Ovary (tissue), 9 donors: ENCODE data around the gene DEF6. TPM values are rescaled to one million over a fixed set of nuclear protein-coding genes. Genes with fewer than 3 reads are reported as not detected.
"Not testable (repeated sequence)": the region's sequence is repeated elsewhere in the genome, so short reads cannot be mapped to it uniquely, and the experiment has no call there.

Experiments used
- DNase-seq, 5 donors: peaks; one replicate each; pipeline ENCODE4 v3.0.0-alpha.2; 2019 to 2020
- H3K27ac ChIP-seq, 2 donors: fragments of 200-600 bp; one replicate each; pipeline versions ENCODE4 v1.5.1 to v1.8.0; 2019 to 2022
- H3K27me3 ChIP-seq: fragments of 200-600 bp; one replicate; pipeline ENCODE4 v1.8.0; 2022
- H3K36me3 ChIP-seq: fragments of 200-600 bp; sonication (generic); one replicate; pipeline ENCODE4 v1.5.1; 2019
- H3K4me1 ChIP-seq: one replicate; pipeline ENCODE4 v1.8.1; 2013; ENCODE audit warnings: mild to moderate bottlenecking, moderate library complexity; ENCODE audit not compliant: insufficient read depth
- H3K4me3 ChIP-seq: fragments of 200-600 bp; sonication (generic); one replicate; pipeline ENCODE4 v1.5.1; 2017
- H3K9me3 ChIP-seq, 2 donors: fragments of 200-600 bp in 1 of 2; sonication (generic) in 1 of 2; one replicate each; pipeline versions ENCODE4 v1.5.1 to v1.8.1; 2013 to 2019; ENCODE audit warnings: mild to moderate bottlenecking in 1 of 2, moderate library complexity in 1 of 2
- EP300 ChIP-seq: sonication (generic); formaldehyde crosslinking; IDR thresholded peaks from one replicate; pipeline ENCODE4 v1.6.1; 2017; ENCODE audit warnings: antibody characterized with exemption
- POLR2A ChIP-seq: fragments of 450-650 bp; IDR thresholded peaks from one replicate; pipeline ENCODE4 v1.6.1; 2017; ENCODE audit warnings: antibody characterized with exemption, mild to moderate bottlenecking, moderate library complexity
- WGBS, 3 donors: extraction: QIAGEN DNeasy Blood & Tissue Kit in 1 of 3; methylation state at CpG; one replicate each; pipeline versions ENCODE4 v1.1.5 to v1.1.7; 2013 to 2017; 5-methylcytosine and 5-hydroxymethylcytosine counted together
- intact Hi-C, 4 donors: fragments of 100-400 bp; cut with DNase I; formaldehyde crosslinking; loops; one replicate each; pipeline versions ENCODE4 v1.11.0 to v1.15.1; 2022 to 2023
- polyA plus RNA-seq, 2 donors: library from polyadenylated mRNA; stranded (reverse); fragments of 200-250 nt in 1 of 2; fragments of 350-450 nt in 1 of 2; fragmentation: Illumina TruSeq in 1 of 2; extraction: RNeasy Lipid Tissue Mini Kit (QIAGEN cat#74804) in 1 of 2; gene quantifications; one replicate each; pipeline ENCODE4 v1.2.3, GENCODE V29; 2013 to 2014
- total RNA-seq, 7 donors: library from RNA; depleted of rRNA in 2 of 7; stranded (reverse); fragments of >200 nt in 2 of 7; fragmentation: NEBNext Ultra II Directional in 3 of 7; extraction: Animal tissue kit (Norgen Biotek cat#: 25700) in 3 of 7; gene quantifications; one replicate each; pipeline versions ENCODE4 v1.1.0 to v1.2.4, GENCODE V29; 2016 to 2023
- TF ChIP-seq, protein P1 (sequence below), 3 donors: fragments of 450-650 bp in 2 of 3; fragments of 200-600 bp in 1 of 3; IDR thresholded peaks; one replicate each; pipeline versions ENCODE4 v1.5.1 to v1.8.0; 2016 to 2022; ENCODE audit warnings: antibody characterized with exemption in 3 of 3, mild to moderate bottlenecking in 1 of 3
- donor health status: DM: no; HTN: no; CAD: no; lungs with moderate emphysema.
- donor health status: DM: no; HTN: no; CAD: no.
- donor health status: Bipolar disorder and iron deficiency.
- donor health status: DM: yes; HTN: yes; CAD: no.
- donor health status: DM: no; HTN: no; CAD: no.
- donor health status: DM: yes; HTN: yes; CAD: no.

Gene DEF6
- total and polyA plus RNA-seq, 9 donors, result 1.5 to 6.6 (median 2.9) TPM

DNA sequence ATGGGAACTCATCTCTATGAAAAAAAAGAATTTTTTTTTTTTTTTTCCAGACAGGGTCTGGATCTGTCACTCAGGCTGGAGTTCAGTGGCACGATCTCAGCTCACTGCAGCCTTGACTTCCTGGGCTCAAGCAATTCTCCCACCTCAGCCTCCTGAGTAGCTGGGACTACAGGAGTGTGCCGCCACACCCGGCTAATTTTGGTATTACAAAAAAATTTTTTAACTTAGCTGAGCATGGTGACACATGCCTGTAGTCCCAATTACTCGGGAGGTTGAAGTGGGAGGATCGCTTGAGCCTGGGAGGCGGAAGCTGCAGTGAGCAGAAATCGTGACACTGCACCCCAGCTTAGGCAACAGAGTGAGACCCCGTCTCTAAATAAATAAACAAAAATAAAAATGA, 7.5 kb downstream of the DEF6 start:
- WGBS, 3 donors, result 86 to 89% (median 88%) methylated on average over 8 of the region's 8 CpGs
- intact Hi-C loops, result no loop called here
- Histone ChIP-seq H3K4me1 (no peaks in the 10 kb centered on the region), H3K27ac (no peak overlapping the region), H3K36me3 (no peaks in the 10 kb centered on the region), H3K4me3 (no peak overlapping the region), H3K9me3 (no peaks in the 10 kb centered on the region), H3K27me3 (no peaks in the 10 kb centered on the region)
- DNase-seq, result no peak
- TF ChIP-seq POLR2A (no peak), EP300 (no peak)
- TF ChIP-seq, protein P1, sequence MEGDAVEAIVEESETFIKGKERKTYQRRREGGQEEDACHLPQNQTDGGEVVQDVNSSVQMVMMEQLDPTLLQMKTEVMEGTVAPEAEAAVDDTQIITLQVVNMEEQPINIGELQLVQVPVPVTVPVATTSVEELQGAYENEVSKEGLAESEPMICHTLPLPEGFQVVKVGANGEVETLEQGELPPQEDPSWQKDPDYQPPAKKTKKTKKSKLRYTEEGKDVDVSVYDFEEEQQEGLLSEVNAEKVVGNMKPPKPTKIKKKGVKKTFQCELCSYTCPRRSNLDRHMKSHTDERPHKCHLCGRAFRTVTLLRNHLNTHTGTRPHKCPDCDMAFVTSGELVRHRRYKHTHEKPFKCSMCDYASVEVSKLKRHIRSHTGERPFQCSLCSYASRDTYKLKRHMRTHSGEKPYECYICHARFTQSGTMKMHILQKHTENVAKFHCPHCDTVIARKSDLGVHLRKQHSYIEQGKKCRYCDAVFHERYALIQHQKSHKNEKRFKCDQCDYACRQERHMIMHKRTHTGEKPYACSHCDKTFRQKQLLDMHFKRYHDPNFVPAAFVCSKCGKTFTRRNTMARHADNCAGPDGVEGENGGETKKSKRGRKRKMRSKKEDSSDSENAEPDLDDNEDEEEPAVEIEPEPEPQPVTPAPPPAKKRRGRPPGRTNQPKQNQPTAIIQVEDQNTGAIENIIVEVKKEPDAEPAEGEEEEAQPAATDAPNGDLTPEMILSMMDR (IDR thresholded peaks at IDR 0.05), result no peak

DNA sequence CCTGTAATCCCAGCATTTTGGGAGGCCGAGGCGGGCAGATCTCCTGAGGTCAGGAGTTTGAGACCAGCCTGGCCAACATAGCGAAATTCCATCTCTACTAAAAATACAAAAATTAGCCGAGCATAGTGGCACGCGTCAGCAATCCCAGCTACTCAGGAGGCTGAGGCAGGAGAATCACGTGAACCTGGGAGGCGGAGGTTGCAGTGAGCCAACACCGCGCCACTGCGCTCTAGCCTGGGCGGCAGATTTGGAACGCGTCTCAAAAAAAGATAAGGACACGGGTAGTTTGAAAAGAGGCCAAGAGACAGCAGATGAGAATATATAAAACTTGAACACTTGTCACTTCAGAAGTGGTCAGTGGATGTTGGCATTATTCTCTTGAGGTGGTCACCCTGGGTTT, 9.5 kb downstream of the DEF6 start:
- H3K4me3 ChIP-seq, intact Hi-C loops, H3K4me1 ChIP-seq, H3K27me3 ChIP-seq, DNase-seq, H3K9me3 ChIP-seq, H3K27ac ChIP-seq, H3K36me3 ChIP-seq: not testable (repeated sequence)
- 66 to 81% (median 69%) methylated on average over 15 of the region's 15 CpGs for WGBS, 3 donors

DNA sequence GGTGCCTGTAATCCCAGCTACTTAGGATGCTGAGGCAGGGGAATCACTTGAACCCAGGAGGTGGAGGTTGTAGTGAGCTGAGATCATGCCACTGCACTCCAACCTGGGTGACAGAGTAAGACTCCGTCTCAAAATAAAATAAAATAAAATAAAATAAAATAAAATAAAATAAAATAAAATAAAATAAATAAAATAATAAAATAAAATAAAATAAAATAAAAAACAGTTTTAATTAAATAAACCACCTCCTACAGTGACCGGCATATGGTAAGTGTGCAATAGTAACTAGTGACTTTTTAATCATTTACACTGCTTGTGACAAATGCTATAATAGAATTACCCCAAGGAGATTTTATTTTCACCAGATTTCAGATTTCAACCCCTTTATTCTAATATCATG, 10.9 kb downstream of the DEF6 start:
- 90 to 95% (median 92%) methylated on average over 2 of the region's 2 CpGs for WGBS, 3 donors
- H3K9me3 ChIP-seq, DNase-seq, H3K27me3 ChIP-seq, H3K4me3 ChIP-seq, intact Hi-C loops, H3K27ac ChIP-seq, H3K4me1 ChIP-seq, H3K36me3 ChIP-seq: not testable (repeated sequence)

DNA sequence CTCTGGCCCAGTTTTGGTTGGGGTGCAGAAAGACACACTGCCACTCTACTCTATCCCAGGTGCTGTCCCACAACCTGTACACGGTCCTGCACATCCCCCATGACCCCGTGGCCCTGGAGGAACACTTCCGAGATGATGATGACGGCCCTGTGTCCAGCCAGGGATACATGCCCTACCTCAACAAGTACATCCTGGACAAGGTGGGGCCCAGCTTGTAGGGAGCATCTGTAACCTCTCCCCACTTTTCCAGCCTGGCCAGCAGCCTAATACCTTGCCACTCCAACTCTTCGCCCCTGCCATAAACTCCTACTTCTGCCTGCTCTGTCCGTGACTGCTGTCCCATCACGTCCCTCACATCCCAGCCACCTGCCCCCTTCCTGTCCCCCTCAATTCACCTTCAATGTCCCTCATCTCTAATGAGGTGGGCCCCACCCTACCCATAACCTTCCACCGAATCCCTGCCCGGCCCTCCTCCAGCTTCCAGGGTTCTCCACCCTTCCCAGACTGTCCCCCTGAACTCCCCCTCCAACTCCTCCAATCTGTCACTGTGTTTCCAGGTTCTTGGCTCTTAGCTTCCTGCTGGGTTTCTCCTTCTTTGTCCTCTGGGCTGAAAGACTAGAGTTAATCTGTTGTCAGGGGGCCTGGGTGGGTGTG, 12.1 kb downstream of the DEF6 start:
- 82 to 88% (median 86%) methylated on average over 9 of the region's 9 CpGs for WGBS, 3 donors
- H3K36me3 ChIP-seq, result no peaks in the 10 kb centered on the region
- H3K4me1 ChIP-seq, result no peaks in the 10 kb centered on the region
- no peak for TF ChIP-seq EP300
- TF ChIP-seq POLR2A, result no peak
- TF ChIP-seq, protein P1 (IDR thresholded peaks at IDR 0.05), result no peak
- intact Hi-C loops, result no loop called here
- no peaks in the 10 kb centered on the region for H3K27me3 ChIP-seq
- no peak overlapping the region for H3K4me3 ChIP-seq
- no peak for DNase-seq
- no peak overlapping the region for H3K27ac ChIP-seq
- H3K9me3 ChIP-seq, result no peaks in the 10 kb centered on the region

DNA sequence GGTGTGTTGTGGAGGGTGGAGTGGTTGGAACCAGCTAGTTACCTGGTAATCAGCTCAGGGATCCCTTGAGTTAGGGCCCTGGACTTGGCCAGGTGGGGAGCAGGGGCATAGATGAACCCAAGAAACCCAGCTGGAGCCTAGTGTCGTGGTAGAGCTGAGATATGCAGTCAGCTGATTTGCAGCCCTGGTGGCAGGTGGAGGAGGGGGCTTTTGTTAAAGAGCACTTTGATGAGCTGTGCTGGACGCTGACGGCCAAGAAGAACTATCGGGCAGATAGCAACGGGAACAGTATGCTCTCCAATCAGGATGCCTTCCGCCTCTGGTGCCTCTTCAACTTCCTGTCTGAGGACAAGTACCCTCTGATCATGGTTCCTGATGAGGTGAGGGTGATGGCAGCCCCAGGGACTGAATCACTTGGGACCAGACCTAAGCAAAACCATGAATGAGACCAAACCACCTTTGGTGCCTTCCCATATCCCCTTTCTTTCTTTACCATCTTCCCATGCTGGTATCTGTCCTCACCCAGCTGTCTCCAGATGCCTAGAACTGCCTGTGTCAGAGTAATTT, 12.7 kb downstream of the DEF6 start:
- intact Hi-C loops, result no loop called here
- H3K4me1 ChIP-seq, result no peaks in the 10 kb centered on the region
- H3K9me3 ChIP-seq, result no peaks in the 10 kb centered on the region
- H3K36me3 ChIP-seq, result no peaks in the 10 kb centered on the region
- no peak overlapping the region for H3K27ac ChIP-seq
- WGBS, 3 donors, result 80 to 93% (median 87%) methylated on average over 6 of the region's 6 CpGs
- H3K27me3 ChIP-seq, result no peaks in the 10 kb centered on the region
- TF ChIP-seq POLR2A (no peak), EP300 (no peak)
- TF ChIP-seq, protein P1 (IDR thresholded peaks at IDR 0.05), result no peak
- no peak for DNase-seq
- H3K4me3 ChIP-seq, result no peak overlapping the region
